OCI-LY1 (cell line): ENCODE data around the gene CCDC120.

ENCODE experiments used
- H2AFZ ChIP-seq: fragments of 200-600 bp; sonication (generic), shearing (Covaris generic); 2 replicates; pipeline ENCODE4 v1.6.0; 2014; ENCODE audit warnings: antibody characterized with exemption, mild to moderate bottlenecking, low read length
- H3F3A ChIP-seq: fragments of 200-600 bp; sonication (generic), shearing (Covaris generic); 2 replicates; pipeline ENCODE4 v1.6.0; 2014; ENCODE audit warnings: mild to moderate bottlenecking, antibody characterized with exemption, low read length, moderate library complexity; ENCODE audit not compliant: insufficient read depth
- H3K27ac ChIP-seq: fragments of 200-600 bp; sonication (generic); 2 replicates; pipeline ENCODE4 v1.5.1; 2014; ENCODE audit warnings: low read length, mixed run types, mild to moderate bottlenecking, low read depth; ENCODE audit not compliant: poor library complexity, severe bottlenecking
- H3K27me3 ChIP-seq: fragments of 200-600 bp; sonication (generic); 2 replicates; pipeline ENCODE4 v1.6.0; 2014; ENCODE audit warnings: antibody characterized with exemption, mild to moderate bottlenecking, low read length, moderate library complexity; ENCODE audit not compliant: insufficient read depth
- H3K36me3 ChIP-seq: fragments of 200-600 bp; sonication (generic); 2 replicates; pipeline ENCODE4 v1.6.1; 2014; ENCODE audit warnings: mild to moderate bottlenecking, antibody characterized with exemption, low read length, moderate library complexity, mixed read lengths; ENCODE audit not compliant: insufficient read depth
- H3K4me1 ChIP-seq: fragments of 200-600 bp; sonication (generic); 2 replicates; pipeline ENCODE4 v1.5.1; 2014; ENCODE audit warnings: mild to moderate bottlenecking, low read length, moderate library complexity; ENCODE audit not compliant: insufficient read depth, severe bottlenecking
- H3K4me2 ChIP-seq: fragments of 200-600 bp; sonication (generic), shearing (Covaris generic); 2 replicates; pipeline ENCODE4 v1.6.1; 2014; ENCODE audit warnings: low read length
- H3K4me3 ChIP-seq: fragments of 200-600 bp; sonication (generic); 2 replicates; pipeline ENCODE4 v1.5.1; 2014; ENCODE audit warnings: low read length, low read depth, mild to moderate bottlenecking, mixed read lengths; ENCODE audit not compliant: poor library complexity, severe bottlenecking
- H3K79me2 ChIP-seq: fragments of 200-600 bp; shearing (Covaris generic); 2 replicates; pipeline ENCODE4 v1.6.1; 2016; ENCODE audit warnings: mixed run types, low read length, mixed read lengths; ENCODE audit not compliant: insufficient read depth
- H3K9ac ChIP-seq: fragments of 200-600 bp; sonication (generic), shearing (Covaris generic); 2 replicates; pipeline ENCODE4 v1.6.1; 2014; ENCODE audit warnings: mild to moderate bottlenecking, low read length, mixed read lengths
- H3K9me2 ChIP-seq: fragments of 200-600 bp; sonication (generic), shearing (Covaris generic); 2 replicates; pipeline ENCODE4 v1.6.1; 2014; ENCODE audit warnings: low read depth, mild to moderate bottlenecking, low read length, mixed read lengths
- H3K9me3 ChIP-seq: fragments of 200-600 bp; shearing (Covaris generic); 2 replicates; pipeline ENCODE4 v1.6.1; 2014; ENCODE audit warnings: low read length, mixed read lengths
- H4K20me1 ChIP-seq: fragments of 200-600 bp; sonication (generic), shearing (Covaris generic); 2 replicates; pipeline ENCODE4 v1.6.0; 2016; ENCODE audit warnings: mild to moderate bottlenecking, low read length; ENCODE audit not compliant: insufficient read depth
- EZH2 ChIP-seq: fragments of 200-600 bp; sonication (generic), shearing (Covaris generic); IDR thresholded peaks from 2 replicates; pipeline ENCODE4 v1.8.0; 2017; ENCODE audit warnings: borderline replicate concordance, mixed run types, mild to moderate bottlenecking, antibody characterized with exemption, low read length, moderate library complexity, mixed read lengths
- TF ChIP-seq, protein P1 (sequence below): fragments of 200-600 bp; sonication (generic), shearing (Covaris generic); IDR thresholded peaks from 2 replicates; pipeline ENCODE4 v1.5.1; 2017; ENCODE audit warnings: mild to moderate bottlenecking, antibody characterized with exemption, low read length, moderate library complexity, mixed read lengths

Gene CCDC120

GRCh38 chrX:49100704-49101628, 42.2 kb downstream of the CCDC120 start:
- H3K9me3 ChIP-seq = no peaks in the 10 kb centered on the region
- H3K9me2 ChIP-seq = no peaks in the 10 kb centered on the region
- H2AFZ ChIP-seq = no peak overlapping the region
- H3K9ac ChIP-seq = peak overlapping the region; percentile 98
- H3K36me3 ChIP-seq = no peaks in the 10 kb centered on the region; the same call in 1 of the 2 replicates
- H3F3A ChIP-seq = no peaks in the 10 kb centered on the region
- no peaks in the 10 kb centered on the region for H3K27me3 ChIP-seq
- H3K4me2 ChIP-seq = peak overlapping the region; percentile 98
- TF ChIP-seq EZH2 = no peak
- TF ChIP-seq, protein P1, sequence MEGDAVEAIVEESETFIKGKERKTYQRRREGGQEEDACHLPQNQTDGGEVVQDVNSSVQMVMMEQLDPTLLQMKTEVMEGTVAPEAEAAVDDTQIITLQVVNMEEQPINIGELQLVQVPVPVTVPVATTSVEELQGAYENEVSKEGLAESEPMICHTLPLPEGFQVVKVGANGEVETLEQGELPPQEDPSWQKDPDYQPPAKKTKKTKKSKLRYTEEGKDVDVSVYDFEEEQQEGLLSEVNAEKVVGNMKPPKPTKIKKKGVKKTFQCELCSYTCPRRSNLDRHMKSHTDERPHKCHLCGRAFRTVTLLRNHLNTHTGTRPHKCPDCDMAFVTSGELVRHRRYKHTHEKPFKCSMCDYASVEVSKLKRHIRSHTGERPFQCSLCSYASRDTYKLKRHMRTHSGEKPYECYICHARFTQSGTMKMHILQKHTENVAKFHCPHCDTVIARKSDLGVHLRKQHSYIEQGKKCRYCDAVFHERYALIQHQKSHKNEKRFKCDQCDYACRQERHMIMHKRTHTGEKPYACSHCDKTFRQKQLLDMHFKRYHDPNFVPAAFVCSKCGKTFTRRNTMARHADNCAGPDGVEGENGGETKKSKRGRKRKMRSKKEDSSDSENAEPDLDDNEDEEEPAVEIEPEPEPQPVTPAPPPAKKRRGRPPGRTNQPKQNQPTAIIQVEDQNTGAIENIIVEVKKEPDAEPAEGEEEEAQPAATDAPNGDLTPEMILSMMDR = no peak
- peak overlapping the region; percentile 93 for H3K27ac ChIP-seq
- H4K20me1 ChIP-seq = no peaks in the 10 kb centered on the region
- peaks cover 16% of the 10 kb centered on the region for H3K4me1 ChIP-seq
- H3K79me2 ChIP-seq = no peaks in the 10 kb centered on the region
- peak overlapping the region; percentile 87 for H3K4me3 ChIP-seq

DNA sequence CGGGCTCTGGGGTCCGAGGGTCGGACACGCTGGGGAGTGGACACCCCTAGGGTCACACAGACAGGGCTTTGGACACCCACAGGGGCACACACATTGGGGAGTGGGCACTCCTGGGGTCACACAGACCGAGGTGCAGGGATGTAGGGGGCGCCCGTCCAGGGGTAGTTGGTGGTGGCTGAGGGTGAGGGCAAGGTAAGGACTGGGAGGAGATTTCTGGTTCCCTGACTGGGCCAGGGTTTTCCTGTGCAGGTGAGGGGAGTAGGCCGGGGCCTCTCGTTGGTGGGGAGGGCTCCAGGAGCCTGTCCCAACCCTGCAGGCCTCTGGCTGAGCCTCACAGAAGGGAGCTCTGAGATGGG, 42.8 kb downstream of the CCDC120 start:
- Histone ChIP-seq H2AFZ (no peak overlapping the region), H3K9me3 (no peaks in the 10 kb centered on the region), H3K27ac (peak overlapping the region; percentile 51), H4K20me1 (no peaks in the 10 kb centered on the region), H3K9ac (peak overlapping the region; percentile 82), H3K4me3 (peak overlapping the region; percentile 87), H3K36me3 (no peaks in the 10 kb centered on the region; the same call in 1 of the 2 replicates), H3F3A (no peaks in the 10 kb centered on the region), H3K4me1 (peaks cover 16% of the 10 kb centered on the region), H3K9me2 (no peaks in the 10 kb centered on the region), H3K79me2 (no peaks in the 10 kb centered on the region), H3K27me3 (no peaks in the 10 kb centered on the region), H3K4me2 (peak overlapping the region; percentile 98)
- TF ChIP-seq, protein P1 = peak; percentile 53
- no peak for TF ChIP-seq EZH2

- H2AFZ ChIP-seq = no peak overlapping the region
- no peaks in the 10 kb centered on the region for H3K9me3 ChIP-seq
- H3K36me3 ChIP-seq = no peaks in the 10 kb centered on the region; the same call in 1 of the 2 replicates
- peak overlapping the region; percentile 82; the same call in 1 of the 2 replicates for H3K9ac ChIP-seq
- H3K79me2 ChIP-seq = no peaks in the 10 kb centered on the region
- no peaks in the 10 kb centered on the region for H3F3A ChIP-seq
- peaks cover 16% of the 10 kb centered on the region for H3K4me1 ChIP-seq
- peak overlapping the region; percentile 51 for H3K27ac ChIP-seq
- H3K4me2 ChIP-seq = peak overlapping the region; percentile 98
- H3K9me2 ChIP-seq = no peaks in the 10 kb centered on the region
- no peaks in the 10 kb centered on the region for H3K27me3 ChIP-seq
- no peaks in the 10 kb centered on the region for H4K20me1 ChIP-seq
- TF ChIP-seq, protein P1 = no peak
- TF ChIP-seq EZH2 = no peak
- H3K4me3 ChIP-seq = peak overlapping the region; percentile 87
Measured at GRCh38 chrX:49102190-49102589, 43.4 kb downstream of the CCDC120 start.
